Psoas muscle (tissue), 8 donors: ENCODE measurements around the gene DLG4. TPM values are rescaled to one million over a fixed set of nuclear protein-coding genes. Genes with fewer than 3 reads are reported as not detected.

ENCODE experiments used
- ATAC-seq, 4 donors: fragments of 200-7000 bp; cut with Tn5 transposase; one replicate each; pipeline ENCODE4 v1.9.1; 2020; ENCODE audit warnings: moderate library complexity in 3 of 4, mild to moderate bottlenecking in 2 of 4
- DNase-seq, 2 donors: peaks; one replicate each; pipeline ENCODE4 v3.0.0-alpha.2; 2020
- H3K27ac ChIP-seq: fragments of 200-600 bp; one replicate; pipeline ENCODE4 v1.8.0; 2022
- H3K27me3 ChIP-seq, 3 donors: fragments of 200-600 bp in 1 of 3; one replicate each; pipeline versions ENCODE4 v1.6.1 to v1.8.0; 2013 to 2022; ENCODE audit warnings: low read length in 2 of 3, mild to moderate bottlenecking in 2 of 3, moderate library complexity in 1 of 3; ENCODE audit not compliant: insufficient read depth in 3 of 3
- H3K36me3 ChIP-seq, 2 donors: fragments of 200-600 bp in 1 of 2; one replicate each; pipeline versions ENCODE4 v1.6.1 to v1.8.0; 2013 to 2022; ENCODE audit warnings: low read depth in 1 of 2, mild to moderate bottlenecking in 1 of 2, moderate library complexity in 1 of 2; ENCODE audit not compliant: insufficient read depth in 1 of 2
- H3K4me1 ChIP-seq: fragments of 200-600 bp; one replicate; pipeline ENCODE4 v1.8.0; 2022
- H3K4me3 ChIP-seq: fragments of 200-600 bp; one replicate; pipeline ENCODE4 v1.8.0; 2022; ENCODE audit warnings: mild to moderate bottlenecking
- H3K9me3 ChIP-seq: fragments of 200-600 bp; one replicate; pipeline ENCODE4 v1.8.0; 2022
- CTCF ChIP-seq: fragments of 200-600 bp; IDR thresholded peaks from one replicate; pipeline ENCODE4 v1.8.0; 2022; ENCODE audit warnings: antibody characterized with exemption
- WGBS, 3 donors: extraction: QIAGEN DNeasy Blood & Tissue Kit; methylation state at CpG; one replicate each; pipeline versions ENCODE4 v1.1.6 to v1.1.7; 2013; 5-methylcytosine and 5-hydroxymethylcytosine counted together
- intact Hi-C, 2 donors: fragments of 100-400 bp; cut with DNase I; formaldehyde crosslinking; loops; one replicate each; pipeline versions ENCODE4 v1.11.0 to v1.14.2; 2022
- polyA plus RNA-seq, 3 donors: library from polyadenylated mRNA; stranded (reverse); fragments of 200-250 nt; gene quantifications; one replicate each; pipeline ENCODE4 v1.2.3, GENCODE V29; 2013
- total RNA-seq, 4 donors: library from RNA; stranded (reverse); fragmentation: NEBNext Ultra II Directional in 2 of 4; extraction: Animal tissue kit (Norgen Biotek cat#: 25700) in 2 of 4; gene quantifications; one replicate each; pipeline versions ENCODE4 v1.2.1 to v1.2.4, GENCODE V29; 2021 to 2023
- donor health status: healthy with polysubstance abuse.
- donor health status: DM: no; HTN: no; CAD: no; lungs with moderate emphysema.
- donor health status: Bipolar disorder and iron deficiency.
- donor health status: healthy.
- donor health status: DM: yes; HTN: yes; CAD: no.
- donor health status: DM: no; HTN: no; CAD: no.
- donor health status: DM: no; HTN: no; CAD: no.
- donor health status: DM: yes; HTN: yes; CAD: no.

Gene DLG4
- total and polyA plus RNA-seq, 7 donors = 1.5 to 8.9 (median 5.0) TPM

DNA sequence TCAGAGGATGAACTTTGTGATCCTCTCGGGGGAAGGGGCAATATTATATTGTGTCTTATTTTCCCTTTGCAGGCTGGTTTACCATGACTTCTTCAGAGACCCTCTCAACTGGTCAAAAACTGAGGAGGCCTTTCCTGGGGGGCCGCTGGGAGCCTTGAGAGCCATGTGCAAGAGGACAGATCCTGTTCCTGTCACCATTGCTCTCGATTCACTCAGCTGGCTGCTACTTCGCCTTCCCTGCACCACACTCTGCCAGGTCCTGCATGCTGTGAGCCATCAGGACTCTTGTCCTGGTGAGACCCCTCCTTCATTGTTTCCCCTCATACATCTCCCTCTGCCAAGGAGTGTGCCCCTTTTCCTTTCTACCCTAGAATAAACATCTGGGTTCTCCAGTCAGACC, 34.9 kb upstream of the DLG4 start:
- peaks cover 2 to 65% of the 10 kb centered on the region in 2 donors for H3K36me3 ChIP-seq
- no peak for TF ChIP-seq CTCF

DNA sequence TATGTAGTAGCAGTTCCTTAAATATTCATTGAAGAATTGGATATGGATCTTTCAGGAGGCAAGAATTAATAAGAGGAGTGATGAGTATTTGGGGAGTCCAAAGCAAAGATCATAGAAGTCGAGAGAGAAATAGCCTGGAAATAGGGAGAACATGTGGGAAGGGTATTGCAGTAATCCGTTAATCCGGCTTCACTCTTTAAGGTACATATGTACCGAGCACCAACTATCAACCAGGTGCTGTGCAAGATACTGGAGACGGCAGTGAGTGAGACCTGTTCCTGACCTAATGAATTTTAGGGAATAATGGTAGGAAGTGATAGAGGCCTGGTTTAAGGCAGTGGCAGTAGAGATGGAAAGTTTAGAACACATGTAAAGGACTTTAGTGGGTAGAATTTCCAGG, 33.4 kb upstream of the DLG4 start:
- Histone ChIP-seq H3K36me3 (peaks cover 2 to 51% of the 10 kb centered on the region in 2 donors), H3K9me3 (no peaks in the 10 kb centered on the region), H3K27ac (peak overlapping the region; percentile 99), H3K27me3 (no peaks in the 10 kb centered on the region), H3K4me1 (peaks cover 36% of the 10 kb centered on the region), H3K4me3 (peak overlapping the region; percentile 99)
- ATAC-seq (no peak), DNase-seq (no peak)
- 69 to 78% (median 69%) methylated on average over 5 of the region's 5 CpGs for WGBS, 3 donors
- intact Hi-C loops = no loop called here
- TF ChIP-seq CTCF = no peak

More for the DNA sequence above, 34.9 kb upstream of the DLG4 start:
- Histone ChIP-seq H3K27me3 (no peaks in the 10 kb centered on the region), H3K4me1 (peaks cover 21% of the 10 kb centered on the region), H3K4me3 (no peak overlapping the region), H3K27ac (no peak overlapping the region), H3K9me3 (no peaks in the 10 kb centered on the region)
- intact Hi-C loops = no loop called here
- WGBS, 3 donors = 91 to 94% (median 92%) methylated on average over 4 of the region's 4 CpGs
- DNase-seq (no peak), ATAC-seq (no peak)

DNA sequence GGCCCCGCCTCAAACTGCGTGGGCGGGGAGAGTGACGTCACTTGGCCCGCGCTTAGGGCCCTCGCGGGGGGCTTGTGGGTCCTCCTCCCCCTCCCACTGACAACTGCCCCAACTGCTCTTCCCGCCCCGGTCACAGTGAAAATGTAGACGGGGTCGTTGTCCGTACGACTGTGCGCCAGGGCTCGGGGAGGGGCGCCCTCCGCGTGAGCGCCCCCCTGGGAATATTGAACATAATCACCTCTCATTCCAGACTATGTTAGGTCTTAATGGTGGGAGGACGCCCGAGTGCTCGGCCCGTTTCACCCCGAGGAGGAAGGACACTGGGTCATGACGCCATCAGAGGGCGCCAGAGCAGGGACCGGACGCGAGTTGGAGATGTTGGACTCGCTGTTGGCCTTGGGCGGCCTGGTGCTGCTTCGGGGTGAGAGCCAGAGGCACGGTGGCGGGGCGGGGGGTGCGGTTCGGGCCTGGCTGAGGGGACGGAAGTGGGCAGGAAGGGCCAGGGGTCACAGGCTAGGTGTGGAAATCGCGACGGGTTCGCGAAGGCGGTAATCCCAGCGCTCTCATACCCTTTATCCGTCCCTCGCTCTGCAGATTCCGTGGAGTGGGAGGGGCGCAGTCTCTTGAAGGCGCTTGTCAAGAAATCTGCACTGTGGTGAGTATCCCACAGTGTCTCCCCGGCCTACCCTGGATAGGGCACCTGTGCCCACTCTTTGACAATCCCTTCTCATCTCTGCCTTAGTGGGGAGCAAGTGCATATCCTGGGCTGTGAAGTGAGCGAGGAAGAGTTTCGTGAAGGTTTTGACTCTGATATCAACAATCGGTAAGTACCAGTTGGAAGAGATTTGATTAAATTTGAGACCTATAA, 32.8 kb upstream of the DLG4 start, which contains the start of gene ELP5:
ELP5 (plus strand) TSS at position 40 of the 868 bp plus-strand sequence; CDS start at position 376, 336 bp downstream.
- intact Hi-C loops = loop anchor here in 1 of 2 donors (1.0 kb wide), 1 partner anchor 44 kb away; no protein-coding TSS in a partner anchor
- Histone ChIP-seq H3K27ac (peak within 1 kb of the TSS; percentile 99), H3K27me3 (no peaks in the 10 kb centered on the region), H3K36me3 (peaks cover 2 to 44% of the 10 kb centered on the region in 2 donors), H3K4me1 (peaks cover 42% of the 10 kb centered on the region), H3K9me3 (no peaks in the 10 kb centered on the region), H3K4me3 (peak within 1 kb of the TSS; percentile 99)
- ATAC-seq (peak; percentile 68 to 80 (median 72)), DNase-seq (peak; percentile 96 to 98)
- WGBS, 3 donors = 1% methylated on average over 46 to 55 of the region's 55 CpGs
- peak; percentile 21 for TF ChIP-seq CTCF

DNA sequence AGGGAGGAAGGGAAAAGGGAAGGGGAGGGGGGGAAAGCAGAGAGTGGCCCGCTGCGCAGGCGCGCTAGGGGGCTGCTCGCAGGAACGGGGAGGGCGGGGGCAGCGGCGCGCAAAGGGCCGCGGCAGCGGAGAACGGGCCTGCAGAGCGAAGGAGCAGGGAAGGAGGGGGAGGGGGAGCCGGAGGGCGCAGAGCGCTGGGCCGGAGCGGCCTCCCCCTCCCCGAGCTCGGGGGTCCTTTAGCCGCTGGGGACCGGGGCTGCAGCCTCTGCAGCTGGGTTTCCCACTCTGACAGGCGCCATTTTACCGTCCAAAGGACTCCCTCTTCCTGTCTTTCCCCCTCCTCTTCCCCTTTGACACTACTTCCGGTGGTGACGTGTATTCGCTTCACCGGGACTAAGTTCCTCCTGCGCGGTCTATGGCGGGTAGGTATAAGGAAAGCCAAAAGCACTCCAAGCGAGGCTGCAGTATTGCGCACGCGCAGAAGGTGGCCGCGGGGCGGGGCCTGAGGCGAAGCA, 32.1 kb upstream of the DLG4 start, which contains the start of gene CTDNEP1:
CTDNEP1 (minus strand) TSS at position 74 of the 515 bp plus-strand sequence. CDS start 438 bp downstream, outside the sequence.
- ATAC-seq = peak; percentile 86 to 92 (median 88)
- peak; percentile 97 to 99 for DNase-seq
- intact Hi-C loops = loop anchor here in 1 of 2 donors (1.0 kb wide), 1 partner anchor 45 kb away; no protein-coding TSS in a partner anchor
- H3K4me1 ChIP-seq = peaks cover 45% of the 10 kb centered on the region
- TF ChIP-seq CTCF = no peak
- no peaks in the 10 kb centered on the region for H3K9me3 ChIP-seq
- peaks cover 2 to 42% of the 10 kb centered on the region in 2 donors for H3K36me3 ChIP-seq
- 0 to 1% (median 0%) methylated on average over 15 to 41 of the region's 41 CpGs for WGBS, 3 donors
- peak within 1 kb of the TSS; percentile 99 for H3K4me3 ChIP-seq
- H3K27me3 ChIP-seq = no peaks in the 10 kb centered on the region
- H3K27ac ChIP-seq = peak within 1 kb of the TSS; percentile 99
